ENCODE measurements around the gene MYEOV. TPM values are rescaled to one million over a fixed set of nuclear protein-coding genes. Genes with fewer than 3 reads are reported as not detected.

Gene MYEOV
- total and polyA plus RNA-seq, 2 donors (not counting 1 experiment from before 2014, with no cell fraction given), result 0.72 TPM; not detected in 1

- Histone ChIP-seq H3K4me2 (replicated peaks; ENCODE audit: low read depth, low read length, poor library complexity, severe bottlenecking) (no peak overlapping the region), H2AFZ (ENCODE audit: insufficient read depth, low read depth, low read length, poor library complexity, severe bottlenecking) (no peak overlapping the region), H3K9me3 (ENCODE audit: control extremely low read depth in 1 of 3, control insufficient read depth in 2 of 3, insufficient read depth in 1 of 3, low read length in 2 of 3) (no peaks in the 10 kb centered on the region), H3K27ac (ENCODE audit: low read length in 2 of 2) (no peak overlapping the region), H3K27me3 (replicated peaks in 1 of 4; ENCODE audit: control extremely low read depth in 1 of 4, control insufficient read depth in 3 of 4, insufficient read depth in 4 of 4, low read length in 3 of 4) (no peaks in the 10 kb centered on the region), H3K79me2 (ENCODE audit: control insufficient read depth, insufficient read depth, low read length) (no peaks in the 10 kb centered on the region), H3K9ac (ENCODE audit: low read length) (no peak overlapping the region), H4K20me1 (ENCODE audit: control insufficient read depth, insufficient read depth, low read length, poor library complexity, severe bottlenecking) (no peaks in the 10 kb centered on the region), H3K4me3 (ENCODE audit: control extremely low read depth in 1 of 5, extremely low read depth in 1 of 5, insufficient read depth in 1 of 5, low read depth in 2 of 5, low read length in 4 of 5) (no peak overlapping the region), H3K36me3 (replicated peaks in 1 of 2; ENCODE audit: control extremely low read depth in 1 of 2, control insufficient read depth in 1 of 2, extremely low read depth in 1 of 2, insufficient read depth in 2 of 2, low read length in 1 of 2) (no peaks in the 10 kb centered on the region), H3K4me1 (ENCODE audit: control insufficient read depth in 2 of 2, insufficient read depth in 2 of 2, low read length in 2 of 2) (peaks cover 2 to 5% of the 10 kb centered on the region in 2 donors)
- intact Hi-C loops (cut with micrococcal nuclease), result no loop called here
- POLR2A ChIA-PET, result no interaction called here
- no peak for DNase-seq
- Mint-ChIP-seq H3K27me3 (no peaks in the 10 kb centered on the region), H3K27ac (no peak overlapping the region), H3K9me3 (ENCODE audit: insufficient read depth) (no peaks in the 10 kb centered on the region), H3K4me1 (peaks cover 13% of the 10 kb centered on the region), H3K4me3 (no peak overlapping the region)
- TF ChIP-seq EZH2 (IDR thresholded peaks at IDR 0.05; ENCODE audit: borderline replicate concordance, insufficient read depth, low read depth, low read length, poor library complexity, severe bottlenecking) (no peak), CTCF (IDR thresholded peaks at IDR 0.05) (no peak)
- CTCF ChIA-PET, result interaction anchor here (1.5 to 2.6 kb wide), 2 partner anchors 8 to 12 kb away, joined by 4 to 10 read pairs; no protein-coding TSS in a partner anchor
- no CpG with 5 or more reads among the region's 6 CpGs for WGBS (ENCODE audit: insufficient coverage)
- ATAC-seq (ENCODE audit: low read depth), result no peak
Measured at GRCh38 chr11:69304686-69305085, 10.7 kb downstream of the MYEOV start.

DNA sequence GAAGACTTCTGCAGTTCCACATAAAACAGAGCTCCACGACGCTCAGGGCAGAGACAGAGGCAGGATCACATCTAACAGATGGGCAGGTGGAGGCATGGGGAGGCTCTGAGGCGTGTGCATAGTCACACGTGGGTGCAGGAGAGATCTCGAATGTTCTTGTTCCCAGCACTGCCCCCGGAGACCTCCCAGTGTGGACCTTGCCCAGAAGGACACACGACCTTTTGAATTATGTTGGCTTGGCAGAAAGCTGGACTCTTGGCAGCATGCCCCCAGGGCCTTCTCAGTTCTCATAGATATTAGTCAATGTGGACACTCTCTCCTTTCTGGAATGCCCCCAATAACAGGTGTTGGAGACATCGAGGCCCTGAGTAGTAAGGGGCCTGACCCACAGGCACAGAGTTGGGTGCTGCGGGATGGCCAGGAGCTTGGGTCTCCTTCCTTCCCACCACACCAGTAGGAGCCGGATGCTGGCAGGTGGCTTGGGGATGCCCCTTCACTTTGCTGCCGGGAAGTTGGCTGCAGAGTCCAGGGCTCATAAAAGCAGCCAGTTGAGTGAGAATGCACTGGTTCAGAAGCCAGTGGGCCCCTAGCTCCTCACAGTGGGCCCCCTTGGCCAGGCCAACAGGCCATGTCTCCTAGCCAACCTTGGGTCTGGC is 12.1 kb downstream of the MYEOV start:
- Histone ChIP-seq H2AFZ (ENCODE audit: insufficient read depth, low read depth, low read length, poor library complexity, severe bottlenecking) (no peak overlapping the region), H3K36me3 (replicated peaks in 1 of 2; ENCODE audit: control extremely low read depth in 1 of 2, control insufficient read depth in 1 of 2, extremely low read depth in 1 of 2, insufficient read depth in 2 of 2, low read length in 1 of 2) (no peaks in the 10 kb centered on the region), H3K27me3 (replicated peaks in 1 of 4; ENCODE audit: control extremely low read depth in 1 of 4, control insufficient read depth in 3 of 4, insufficient read depth in 4 of 4, low read length in 3 of 4) (no peaks in the 10 kb centered on the region), H3K9ac (ENCODE audit: low read length) (no peak overlapping the region), H3K79me2 (ENCODE audit: control insufficient read depth, insufficient read depth, low read length) (no peaks in the 10 kb centered on the region), H3K27ac (ENCODE audit: low read length in 2 of 2) (no peak overlapping the region), H3K4me2 (replicated peaks; ENCODE audit: low read depth, low read length, poor library complexity, severe bottlenecking) (no peak overlapping the region), H4K20me1 (ENCODE audit: control insufficient read depth, insufficient read depth, low read length, poor library complexity, severe bottlenecking) (no peaks in the 10 kb centered on the region), H3K9me3 (ENCODE audit: control extremely low read depth in 1 of 3, control insufficient read depth in 2 of 3, insufficient read depth in 1 of 3, low read length in 2 of 3) (peaks cover 0 to 2% (median 0%) of the 10 kb centered on the region in 3 donors), H3K4me3 (ENCODE audit: control extremely low read depth in 1 of 5, extremely low read depth in 1 of 5, insufficient read depth in 1 of 5, low read depth in 2 of 5, low read length in 4 of 5) (no peak overlapping the region), H3K4me1 (ENCODE audit: control insufficient read depth in 2 of 2, insufficient read depth in 2 of 2, low read length in 2 of 2) (peaks cover 4% of the 10 kb centered on the region in 2 donors)
- no peak for DNase-seq
- TF ChIP-seq CTCF (IDR thresholded peaks at IDR 0.05) (no peak), EZH2 (IDR thresholded peaks at IDR 0.05; ENCODE audit: borderline replicate concordance, insufficient read depth, low read depth, low read length, poor library complexity, severe bottlenecking) (no peak)
- WGBS (ENCODE audit: insufficient coverage), result 93% methylated on average over 10 of the region's 11 CpGs
- intact Hi-C loops (cut with micrococcal nuclease), result no loop called here
- Mint-ChIP-seq H3K27ac (no peak overlapping the region), H3K4me3 (no peak overlapping the region), H3K9me3 (ENCODE audit: insufficient read depth) (no peaks in the 10 kb centered on the region), H3K4me1 (peaks cover 6% of the 10 kb centered on the region), H3K27me3 (no peaks in the 10 kb centered on the region)
- CTCF ChIA-PET, result interaction anchor here (0.6 to 2.6 kb wide), 3 partner anchors 10 to 84 kb away, joined by 4 to 10 read pairs (median 4); no protein-coding TSS in a partner anchor
- POLR2A ChIA-PET, result interaction anchor here (0.7 kb wide), 1 partner anchor 11 kb away, joined by 4 read pairs; no protein-coding TSS in a partner anchor
- ATAC-seq (ENCODE audit: low read depth), result no peak
